Esophagus (tissue), 2 donors: Measurements from ENCODE around the gene OLFM2. TPM values are rescaled to one million over a fixed set of nuclear protein-coding genes. Genes with fewer than 3 reads are reported as not detected.

Source experiments
- H3K27ac ChIP-seq, 2 donors: one replicate each; pipeline ENCODE4 v1.5.1; 2013; ENCODE audit warnings: low read depth in 2 of 2, mild to moderate bottlenecking in 2 of 2, inconsistent platforms in 1 of 2, low read length in 1 of 2, moderate library complexity in 1 of 2
- H3K27me3 ChIP-seq, 2 donors: one replicate each; pipeline ENCODE4 v1.6.1; 2013; ENCODE audit warnings: low read length in 2 of 2, control low read depth in 1 of 2, mild to moderate bottlenecking in 1 of 2; ENCODE audit not compliant: insufficient read depth in 2 of 2, control insufficient read depth in 1 of 2
- H3K36me3 ChIP-seq, 2 donors: one replicate each; pipeline ENCODE4 v1.6.1; 2013; ENCODE audit warnings: low read length in 1 of 2; ENCODE audit not compliant: control insufficient read depth in 2 of 2, insufficient read depth in 2 of 2
- H3K4me1 ChIP-seq, 2 donors: one replicate each; pipeline ENCODE4 v1.6.1; 2013; ENCODE audit warnings: low read length in 1 of 2; ENCODE audit not compliant: control insufficient read depth in 2 of 2, insufficient read depth in 2 of 2
- H3K4me3 ChIP-seq, 2 donors: one replicate each; pipeline ENCODE4 v1.5.1; 2013; ENCODE audit warnings: low read length in 2 of 2, mild to moderate bottlenecking in 2 of 2, low read depth in 1 of 2, moderate library complexity in 1 of 2
- H3K9me3 ChIP-seq, 2 donors: one replicate each; pipeline ENCODE4 v1.6.1; 2013; ENCODE audit warnings: mild to moderate bottlenecking in 2 of 2, low read depth in 1 of 2, low read length in 1 of 2, moderate library complexity in 1 of 2; ENCODE audit not compliant: control insufficient read depth in 2 of 2, insufficient read depth in 1 of 2
- WGBS, 2 donors: extraction: QIAGEN DNeasy Blood & Tissue Kit; methylation state at CpG; one replicate each; pipeline ENCODE4 v1.1.7; 2013; 5-methylcytosine and 5-hydroxymethylcytosine counted together
- polyA plus RNA-seq, 2 donors: library from polyadenylated mRNA; stranded (reverse); fragments of 200-250 nt; gene quantifications; one replicate each; pipeline ENCODE4 v1.2.3, GENCODE V29; 2013
- donor health status: healthy with polysubstance abuse.
- donor health status: Bipolar disorder and iron deficiency.

The OLFM2 gene
- polyA plus RNA-seq, 2 donors, result 4.8 to 5.7 TPM

- H3K4me1 ChIP-seq, result peaks cover 2 to 5% of the 10 kb centered on the region in 2 donors
- no peak overlapping the region for H3K4me3 ChIP-seq
- no peaks in the 10 kb centered on the region for H3K36me3 ChIP-seq
- 44 to 46% methylated on average over 8 of the region's 8 CpGs for WGBS, 2 donors
- H3K27ac ChIP-seq, result no peak overlapping the region
- H3K27me3 ChIP-seq, result no peaks in the 10 kb centered on the region
- H3K9me3 ChIP-seq, result no peaks in the 10 kb centered on the region
Observed at GRCh38 chr19:9885077-9885552, 51.2 kb downstream of the OLFM2 start.

GRCh38 chr19:9883764-9884163 is 52.6 kb downstream of the OLFM2 start:
- no peaks in the 10 kb centered on the region for H3K36me3 ChIP-seq
- 41 to 54% methylated on average over 12 of the region's 12 CpGs for WGBS, 2 donors
- no peak overlapping the region for H3K27ac ChIP-seq
- peaks cover 2 to 5% of the 10 kb centered on the region in 2 donors for H3K4me1 ChIP-seq
- H3K9me3 ChIP-seq, result no peaks in the 10 kb centered on the region
- H3K27me3 ChIP-seq, result no peaks in the 10 kb centered on the region
- no peak overlapping the region for H3K4me3 ChIP-seq

GRCh38 chr19:9883231-9883758 is 53.0 kb downstream of the OLFM2 start:
- H3K4me1 ChIP-seq, result peaks cover 2 to 5% of the 10 kb centered on the region in 2 donors
- no peaks in the 10 kb centered on the region for H3K27me3 ChIP-seq
- H3K9me3 ChIP-seq, result no peaks in the 10 kb centered on the region
- no peak overlapping the region for H3K4me3 ChIP-seq
- 22 to 25% methylated on average over 10 of the region's 10 CpGs for WGBS, 2 donors
- no peaks in the 10 kb centered on the region for H3K36me3 ChIP-seq
- peak overlapping the region in 1 of 2 donors; percentile 10 for H3K27ac ChIP-seq

- Histone ChIP-seq H3K9me3 (no peaks in the 10 kb centered on the region), H3K27ac (no peak overlapping the region)
- 43 to 45% methylated on average over 9 of the region's 9 CpGs for WGBS, 2 donors
Observed at GRCh38 chr19:9881720-9882119, 54.6 kb downstream of the OLFM2 start.

GRCh38 chr19:9878511-9879196 is 57.7 kb downstream of the OLFM2 start:
- Histone ChIP-seq H3K4me1 (peaks cover 2 to 5% of the 10 kb centered on the region in 2 donors), H3K27me3 (no peaks in the 10 kb centered on the region), H3K9me3 (no peaks in the 10 kb centered on the region), H3K4me3 (no peak overlapping the region), H3K27ac (no peak overlapping the region), H3K36me3 (no peaks in the 10 kb centered on the region)
- 81 to 84% methylated on average over 11 of the region's 11 CpGs for WGBS, 2 donors

More at GRCh38 chr19:9881720-9882119, 54.6 kb downstream of the OLFM2 start:
- Histone ChIP-seq H3K27me3 (no peaks in the 10 kb centered on the region), H3K4me3 (no peak overlapping the region), H3K4me1 (peaks cover 2 to 5% of the 10 kb centered on the region in 2 donors), H3K36me3 (no peaks in the 10 kb centered on the region)

- H3K9me3 ChIP-seq, result no peaks in the 10 kb centered on the region
- no peaks in the 10 kb centered on the region for H3K4me1 ChIP-seq
- H3K27ac ChIP-seq, result peak overlapping the region in 1 of 2 donors; percentile 7
- H3K4me3 ChIP-seq, result no peak overlapping the region
- H3K36me3 ChIP-seq, result no peaks in the 10 kb centered on the region
- 61 to 74% methylated on average over 10 of the region's 10 CpGs for WGBS, 2 donors
- no peaks in the 10 kb centered on the region for H3K27me3 ChIP-seq
Observed at GRCh38 chr19:9877780-9878510, 58.4 kb downstream of the OLFM2 start.

GRCh38 chr19:9875796-9876195 is 60.5 kb downstream of the OLFM2 start:
- no peaks in the 10 kb centered on the region for H3K4me1 ChIP-seq
- WGBS, 2 donors, result 71 to 80% methylated on average over 5 of the region's 5 CpGs
- no peak overlapping the region for H3K27ac ChIP-seq
- H3K36me3 ChIP-seq, result no peaks in the 10 kb centered on the region
- H3K27me3 ChIP-seq, result no peaks in the 10 kb centered on the region
- H3K9me3 ChIP-seq, result no peaks in the 10 kb centered on the region
- no peak overlapping the region for H3K4me3 ChIP-seq

GRCh38 chr19:9875031-9875627 is 61.2 kb downstream of the OLFM2 start:
- H3K4me1 ChIP-seq, result no peaks in the 10 kb centered on the region
- no peaks in the 10 kb centered on the region for H3K27me3 ChIP-seq
- no peaks in the 10 kb centered on the region for H3K36me3 ChIP-seq
- WGBS, 2 donors, result 72% methylated on average over 13 of the region's 13 CpGs
- no peaks in the 10 kb centered on the region for H3K9me3 ChIP-seq
- H3K27ac ChIP-seq, result no peak overlapping the region
- H3K4me3 ChIP-seq, result no peak overlapping the region

- H3K27me3 ChIP-seq, result no peaks in the 10 kb centered on the region
- no peaks in the 10 kb centered on the region for H3K9me3 ChIP-seq
- no peak overlapping the region for H3K27ac ChIP-seq
- WGBS, 2 donors, result 94 to 96% methylated on average over 8 of the region's 8 CpGs
- H3K4me3 ChIP-seq, result no peak overlapping the region
- no peaks in the 10 kb centered on the region for H3K4me1 ChIP-seq
- no peaks in the 10 kb centered on the region for H3K36me3 ChIP-seq
Observed at GRCh38 chr19:9872618-9873242, 63.6 kb downstream of the OLFM2 start.
